ENCODE results near the gene AK2.
"Not testable (repeated sequence)": the region's sequence is repeated elsewhere in the genome, so short reads cannot be mapped to it uniquely, and the experiment has no call there.

The AK2 gene

DNA sequence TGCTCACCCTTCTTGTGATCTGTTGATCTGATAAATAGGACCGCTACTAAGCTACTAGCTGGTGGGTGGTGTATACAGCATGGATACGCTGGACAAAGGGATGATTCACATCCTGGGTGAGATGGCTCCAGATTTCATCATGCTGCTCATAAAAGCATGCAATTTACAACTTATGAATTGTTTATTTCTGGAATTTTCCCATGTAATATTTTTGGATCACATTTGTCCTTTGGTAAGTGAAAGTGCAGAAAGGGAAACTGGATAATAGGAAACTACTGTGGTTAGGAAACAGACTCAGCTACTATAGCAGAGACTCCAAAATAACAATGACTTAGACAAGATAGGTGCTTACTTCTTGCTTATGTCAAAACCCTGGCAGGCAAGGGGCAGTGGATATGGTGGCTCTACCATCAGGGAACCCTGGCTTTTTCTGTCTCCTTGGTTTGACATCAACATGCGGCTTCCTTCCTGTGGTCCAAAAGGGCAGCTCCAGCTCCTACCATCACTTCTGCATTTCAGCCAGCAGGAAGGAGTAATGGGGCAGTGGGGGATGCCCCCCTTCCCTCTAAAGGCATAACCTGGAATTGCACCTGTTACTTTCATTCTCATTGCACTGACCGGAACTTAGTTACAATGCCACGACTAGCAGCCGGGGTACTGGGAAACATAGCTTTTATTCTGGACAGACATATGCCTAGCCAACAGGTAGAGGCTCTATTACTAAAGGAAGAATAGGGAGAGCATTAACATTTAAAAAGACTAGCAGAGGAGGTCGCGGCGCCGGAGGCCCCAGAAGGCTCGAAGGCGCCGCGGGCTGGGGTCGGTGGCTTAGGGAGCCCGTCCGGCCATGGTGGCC lies 13.8 kb upstream of the AK2 start:
- no peak for DNase-seq (ENCODE audit: low read depth in 2 of 2)

DNA sequence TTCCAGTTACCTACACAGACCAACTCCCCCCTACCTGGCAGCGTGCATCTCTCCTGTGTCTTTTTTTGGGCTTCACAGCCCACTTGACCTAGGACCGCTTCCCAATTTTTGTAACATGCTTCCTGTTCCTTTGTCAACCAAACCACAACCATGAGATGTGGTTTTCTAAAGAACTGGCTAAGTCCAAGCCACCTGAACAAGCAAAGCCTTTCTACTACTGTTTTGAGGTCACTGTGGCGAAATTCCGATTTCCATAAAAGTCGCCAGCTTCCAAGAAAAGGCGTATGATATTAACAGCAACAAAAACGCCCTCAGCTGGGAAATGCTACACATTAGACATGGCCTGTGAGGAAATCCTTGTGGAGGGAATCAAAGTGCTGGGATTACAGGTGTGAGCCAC lies 12.7 kb upstream of the AK2 start:
- DNase-seq (ENCODE audit: low read depth in 2 of 2): no peak

DNA sequence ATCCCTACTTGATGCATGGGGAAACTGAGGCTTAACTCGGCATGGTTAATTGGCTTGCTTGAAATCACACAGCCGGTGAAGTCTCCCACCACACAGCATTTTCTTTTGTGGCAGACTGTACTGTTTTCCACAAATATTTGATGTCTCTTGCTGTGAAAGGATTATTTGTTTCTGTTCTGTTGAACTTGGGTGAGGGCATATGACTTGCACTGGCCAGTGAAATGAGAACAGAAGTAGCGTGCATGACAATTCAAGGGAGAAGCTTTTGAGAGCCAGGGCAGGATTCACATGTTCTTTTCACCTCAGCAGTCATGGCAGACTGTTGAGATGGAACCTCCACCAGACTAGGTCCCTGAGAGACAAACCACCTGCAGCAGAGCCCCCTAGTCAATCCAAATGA lies 11.7 kb upstream of the AK2 start:
- DNase-seq (ENCODE audit: low read depth in 2 of 2): no peak

DNA sequence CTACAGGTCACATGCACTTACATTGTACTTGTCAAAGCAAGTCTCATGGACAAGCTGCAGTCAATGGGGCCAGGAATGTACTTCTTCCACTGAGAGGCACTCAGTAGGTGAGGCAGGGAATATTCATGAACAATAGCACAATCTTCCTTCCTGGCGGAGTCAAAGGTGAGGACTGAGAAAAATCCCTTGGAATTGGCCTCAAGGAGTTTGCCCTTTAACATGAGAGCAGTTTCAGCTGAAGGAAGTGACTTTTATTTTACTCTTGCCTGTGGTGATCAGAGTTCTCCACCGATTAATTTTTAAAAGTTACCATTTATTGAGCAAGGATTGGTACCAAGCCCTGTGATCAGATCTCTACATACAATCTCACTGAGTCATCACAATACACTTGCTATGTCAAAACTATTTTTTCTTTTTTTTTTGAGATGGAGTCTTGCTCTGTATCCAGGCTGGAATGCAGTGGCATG lies 11.2 kb upstream of the AK2 start:
- DNase-seq (ENCODE audit: low read depth in 2 of 2): no peak

DNA sequence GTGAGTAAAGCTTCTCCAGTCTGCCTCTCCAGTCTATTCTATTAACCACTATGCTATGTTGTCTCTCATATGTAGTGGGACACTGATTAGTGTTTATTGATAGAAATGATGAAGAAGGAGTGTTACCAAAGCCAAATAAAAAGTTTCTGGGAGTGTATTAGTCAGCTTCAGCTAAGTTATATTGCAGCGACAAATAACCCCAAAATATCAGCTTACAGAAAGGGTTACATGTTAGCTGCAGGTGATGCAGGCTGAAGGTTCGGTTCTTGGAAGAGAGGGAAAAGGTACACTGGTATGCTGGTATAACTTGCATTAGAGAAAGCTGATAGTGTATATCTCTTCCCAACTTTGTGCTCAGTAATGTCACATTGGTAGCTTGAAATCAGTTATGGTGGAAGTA lies 10.6 kb upstream of the AK2 start:
- DNase-seq (ENCODE audit: low read depth in 2 of 2): no peak

DNA sequence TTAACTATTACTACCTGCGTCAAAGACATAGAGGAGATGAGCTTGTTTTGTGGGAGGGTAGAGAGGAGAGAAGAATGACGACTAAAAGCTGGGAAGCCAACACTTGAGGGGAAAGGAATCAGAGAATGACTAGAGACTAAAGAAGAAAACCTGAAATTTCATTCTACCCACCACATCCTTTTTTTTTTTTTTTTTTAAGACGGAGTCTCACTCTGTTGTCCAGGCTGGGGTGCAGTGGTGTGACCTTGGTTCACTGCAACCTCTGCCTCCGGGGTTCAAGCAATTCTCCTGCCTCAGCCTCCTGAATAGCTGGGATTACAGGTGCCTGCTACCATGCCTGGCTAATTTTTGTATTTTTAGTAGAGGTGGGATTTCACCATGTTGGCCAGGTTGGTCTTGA lies 9.6 kb upstream of the AK2 start:
- DNase-seq (ENCODE audit: low read depth in 2 of 2): not testable (repeated sequence)

DNA sequence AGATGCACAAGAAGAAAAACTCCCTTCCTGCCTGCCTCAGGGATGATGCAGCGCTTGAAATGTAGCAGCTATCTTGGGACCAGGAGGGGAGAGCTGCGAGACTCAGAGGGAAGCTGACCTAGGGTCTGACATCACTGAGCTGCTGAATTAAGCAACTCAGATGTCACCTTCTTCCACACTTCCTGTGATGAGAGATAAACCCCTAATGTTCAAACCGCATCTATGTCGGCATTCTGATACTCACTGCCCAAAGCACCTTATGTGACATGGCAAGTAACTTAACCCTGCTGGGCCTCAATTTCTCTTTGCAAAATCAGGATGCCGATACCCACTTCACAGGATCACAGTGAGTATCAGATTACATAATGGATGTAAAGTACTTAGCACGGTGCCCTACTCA lies 9.1 kb upstream of the AK2 start:
- no peak for DNase-seq (ENCODE audit: low read depth in 2 of 2)

DNA sequence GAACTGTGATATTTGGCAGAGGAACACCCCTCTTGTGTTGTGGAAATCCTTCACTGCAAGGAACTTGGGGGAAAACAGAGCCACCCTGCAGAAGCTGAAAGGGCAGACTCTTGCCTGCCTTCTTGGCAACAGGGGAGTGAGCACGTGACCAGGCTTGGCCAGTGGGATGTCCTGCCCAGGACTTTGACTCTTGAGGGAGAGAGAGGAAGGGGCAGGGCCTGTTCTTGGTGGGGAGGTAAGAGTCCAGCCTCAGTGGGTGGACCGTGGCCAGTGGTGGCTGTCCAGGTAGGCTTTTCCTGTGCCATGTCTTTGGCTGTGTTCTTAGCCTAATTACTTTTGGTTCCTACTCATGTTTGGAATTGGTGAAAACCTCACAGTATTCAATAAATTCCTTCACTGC lies 8.6 kb upstream of the AK2 start:
- DNase-seq (ENCODE audit: low read depth in 2 of 2): no peak

DNA sequence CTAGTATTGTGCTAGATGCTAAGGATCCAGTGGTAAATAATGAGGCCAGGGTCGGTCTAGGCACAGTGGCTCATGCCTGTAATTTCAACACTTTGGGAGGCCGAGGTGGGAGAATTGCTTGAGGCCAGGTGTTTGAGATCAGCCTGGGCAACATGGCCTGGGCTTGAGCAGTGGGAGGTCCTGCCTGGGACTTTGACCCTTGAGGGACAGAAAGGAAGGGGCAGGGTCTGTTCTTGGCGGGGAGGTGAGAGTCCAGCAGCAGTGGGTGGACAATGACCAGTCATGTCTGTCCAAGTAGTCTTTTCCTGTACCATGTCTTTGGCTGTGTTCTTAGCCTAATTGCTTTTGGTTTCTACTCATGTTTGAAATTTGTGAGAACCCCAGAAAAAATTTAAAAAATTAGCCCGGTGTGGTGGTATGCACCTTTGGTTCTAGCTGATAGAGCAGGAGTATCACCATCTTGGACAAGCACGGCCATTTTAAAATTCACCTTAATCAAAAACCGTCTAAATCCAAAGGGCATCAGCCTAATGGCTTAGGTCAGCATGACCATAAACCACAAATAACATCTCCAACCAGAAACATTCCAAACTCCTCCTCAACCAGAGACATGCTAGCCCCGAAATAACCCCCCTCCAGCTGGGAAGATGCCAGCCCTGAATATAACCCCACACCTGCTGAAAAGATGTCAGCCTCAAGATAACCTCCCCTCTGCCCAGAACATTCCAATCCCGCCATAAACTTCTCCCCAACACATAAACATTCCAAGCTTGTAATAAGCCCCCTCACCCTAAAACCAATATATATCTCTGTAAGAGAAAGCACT lies 6.8 kb upstream of the AK2 start:
- no peak for DNase-seq (ENCODE audit: low read depth in 2 of 2)

DNA sequence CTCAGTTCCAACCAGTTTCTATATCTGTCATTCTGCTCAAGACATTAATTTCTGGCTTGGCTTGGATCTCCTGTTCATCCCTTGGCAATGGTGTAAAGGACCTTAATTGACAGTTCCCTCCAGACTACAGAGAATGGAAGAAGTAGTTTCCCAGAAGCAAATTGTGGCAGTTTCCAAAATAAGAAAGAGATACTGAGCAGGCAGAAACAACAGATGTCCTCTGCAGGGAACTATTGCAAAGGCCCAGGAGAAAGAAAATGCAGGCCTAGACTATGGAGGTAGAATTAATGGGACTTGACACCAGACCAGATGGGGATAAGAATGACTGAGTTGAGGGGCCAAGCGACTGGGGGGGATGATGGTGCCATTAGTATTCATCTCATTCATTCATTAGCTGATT lies 6.1 kb upstream of the AK2 start:
- no peak for DNase-seq (ENCODE audit: low read depth in 2 of 2)

DNA sequence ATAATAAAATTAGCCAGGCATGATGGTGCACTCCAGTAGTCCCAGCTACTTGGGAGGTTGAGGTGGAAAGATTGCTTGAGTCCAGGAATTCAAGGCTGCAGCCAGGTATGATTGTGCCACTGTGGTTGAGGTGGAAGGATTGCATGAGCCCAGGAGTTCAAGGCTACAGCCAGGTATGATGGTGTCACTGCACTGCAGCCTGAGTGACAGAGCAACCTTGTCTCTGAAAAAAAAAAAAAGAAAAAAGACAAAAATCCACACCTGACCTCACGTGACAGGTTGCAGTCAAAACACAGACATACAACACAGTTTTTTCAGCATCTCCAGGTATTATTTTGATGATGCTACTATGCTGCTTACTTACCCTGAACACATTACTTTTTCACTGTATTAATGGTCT lies 4.3 kb upstream of the AK2 start:
- DNase-seq (ENCODE audit: low read depth in 2 of 2): no peak

DNA sequence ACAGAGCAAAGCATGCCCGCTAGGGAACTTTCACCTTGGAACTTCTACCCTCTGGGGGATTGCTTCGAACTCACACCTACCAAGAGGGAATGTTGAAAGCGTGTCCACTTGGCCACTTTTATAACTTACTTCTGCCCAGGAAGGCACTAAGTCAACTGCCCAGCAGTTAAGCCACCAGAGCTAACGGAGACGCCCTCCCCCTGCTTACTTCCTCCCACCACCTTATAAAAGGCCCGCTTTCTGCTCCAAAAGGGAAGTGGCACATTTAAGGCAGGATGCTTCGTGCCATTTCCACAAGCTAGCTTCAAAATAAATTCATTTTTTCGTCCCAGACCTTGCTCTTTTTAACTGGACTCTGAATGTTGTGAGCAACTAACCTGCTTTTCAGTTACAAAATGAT lies 3.2 kb upstream of the AK2 start:
- DNase-seq (ENCODE audit: low read depth in 2 of 2): no peak

DNA sequence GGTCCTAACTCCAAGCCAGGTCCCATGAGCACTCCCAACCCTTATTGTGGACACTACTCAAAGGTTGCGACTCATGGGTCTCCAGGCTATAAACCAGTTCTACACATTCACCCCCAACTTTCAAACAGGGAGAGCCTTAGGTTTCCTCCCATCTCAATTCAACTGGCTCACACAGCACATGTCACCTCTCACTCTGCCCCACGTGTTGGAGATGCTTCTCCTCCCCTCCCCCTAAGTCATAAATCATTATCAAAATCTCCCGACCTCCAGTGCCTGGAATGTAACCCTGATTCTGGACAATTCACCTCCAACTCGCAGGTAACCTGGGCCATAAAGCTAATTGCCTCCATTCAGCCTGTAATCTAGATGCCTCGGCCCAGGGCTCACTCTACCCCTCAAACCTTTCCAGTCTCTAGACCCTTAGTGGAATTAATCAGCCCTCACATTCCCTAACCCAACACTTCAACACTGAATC lies 595 bp downstream of the AK2 start:
- no peak for DNase-seq (ENCODE audit: low read depth in 2 of 2)

DNA sequence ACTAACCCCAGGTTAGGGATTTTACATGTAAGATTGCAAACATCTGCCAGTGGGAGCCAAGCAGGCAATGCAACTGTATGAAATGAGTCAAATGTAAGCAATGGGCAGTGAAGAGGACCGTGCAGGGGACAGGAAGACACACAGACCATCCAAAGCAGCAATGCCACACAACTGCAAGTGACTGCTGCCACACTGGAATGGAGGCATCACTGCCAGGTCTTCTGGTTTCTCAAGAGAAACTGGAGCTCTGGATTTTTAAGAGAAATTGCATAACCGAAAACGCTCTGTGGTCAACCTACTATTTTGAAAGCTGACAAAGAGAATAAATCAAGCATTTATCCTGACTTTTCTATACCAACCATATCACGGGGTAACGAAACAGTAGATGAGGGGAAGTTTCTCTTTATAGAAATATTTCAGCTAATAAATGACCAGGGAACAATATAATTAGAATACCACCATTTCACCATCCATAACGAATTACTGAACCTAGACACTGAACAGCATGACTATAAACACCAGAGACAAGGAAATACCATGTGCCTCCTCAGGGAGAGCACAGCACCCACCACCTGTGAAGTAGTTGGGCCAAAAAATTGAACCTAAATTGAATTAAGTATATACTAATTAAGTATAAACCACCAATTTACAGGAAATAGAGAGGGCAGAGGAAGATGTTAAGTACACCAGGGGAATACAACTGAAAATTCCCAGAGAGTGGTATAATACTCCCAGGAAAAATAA lies 4.4 kb downstream of the AK2 start:
- DNase-seq (ENCODE audit: low read depth in 2 of 2): no peak

DNA sequence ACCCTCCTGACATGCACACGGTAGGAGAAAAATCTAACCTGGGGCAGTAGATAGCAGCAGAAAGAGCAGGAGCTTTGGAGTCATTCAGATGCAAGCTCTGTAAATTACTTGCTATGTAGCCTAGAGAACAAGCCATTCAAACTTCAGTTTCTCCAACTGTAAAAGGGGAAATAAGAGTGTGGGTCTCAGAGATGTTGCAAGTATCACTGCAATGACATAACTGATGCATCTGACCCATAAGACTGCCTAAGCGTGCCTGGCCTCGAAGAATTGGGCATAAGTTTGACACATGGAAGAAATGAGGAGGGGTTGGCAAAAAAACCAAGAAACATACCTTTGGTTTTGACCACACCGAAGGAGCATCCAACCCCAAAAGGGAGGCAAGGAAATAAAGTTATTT lies 5.2 kb downstream of the AK2 start:
- no peak for DNase-seq (ENCODE audit: low read depth in 2 of 2)

DNA sequence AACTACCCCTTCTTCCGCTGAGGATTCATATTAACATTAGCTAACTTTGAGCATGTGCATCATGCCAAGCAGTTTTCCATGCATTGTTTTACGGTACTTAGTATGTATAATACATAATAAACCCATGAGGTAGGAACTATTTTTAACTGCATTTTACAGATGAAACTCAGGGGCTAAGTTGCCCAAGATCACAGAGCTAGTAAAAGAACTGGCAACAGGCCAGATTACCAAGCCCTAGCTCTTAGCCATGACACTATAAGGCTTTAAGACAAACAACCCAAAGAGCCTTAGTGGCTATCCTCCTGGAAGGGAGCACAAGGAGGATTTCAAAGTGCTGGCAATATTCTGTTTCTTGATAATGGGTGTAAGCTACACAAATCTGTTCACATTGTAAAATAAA lies 6.1 kb downstream of the AK2 start:
- DNase-seq (ENCODE audit: low read depth in 2 of 2): no peak

DNA sequence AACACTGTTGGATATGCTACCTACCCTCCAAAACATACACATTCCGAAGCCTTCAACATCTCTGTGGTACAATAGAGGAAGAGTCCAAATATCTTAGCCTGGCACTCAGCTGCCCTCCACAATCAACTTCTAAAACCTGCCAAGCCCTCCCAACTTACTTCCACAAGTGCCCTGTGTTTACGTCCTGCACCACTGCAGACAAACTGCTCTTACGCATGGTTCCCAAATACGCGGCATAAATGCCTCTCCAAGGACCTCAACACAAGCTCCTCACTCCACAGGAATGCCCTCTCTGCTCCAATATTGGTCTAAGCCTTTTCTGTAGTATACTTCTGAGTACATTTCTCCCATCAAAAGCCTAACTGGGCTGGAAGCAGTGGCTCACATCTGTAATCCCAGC lies 6.8 kb downstream of the AK2 start:
- no peak for DNase-seq (ENCODE audit: low read depth in 2 of 2)

DNA sequence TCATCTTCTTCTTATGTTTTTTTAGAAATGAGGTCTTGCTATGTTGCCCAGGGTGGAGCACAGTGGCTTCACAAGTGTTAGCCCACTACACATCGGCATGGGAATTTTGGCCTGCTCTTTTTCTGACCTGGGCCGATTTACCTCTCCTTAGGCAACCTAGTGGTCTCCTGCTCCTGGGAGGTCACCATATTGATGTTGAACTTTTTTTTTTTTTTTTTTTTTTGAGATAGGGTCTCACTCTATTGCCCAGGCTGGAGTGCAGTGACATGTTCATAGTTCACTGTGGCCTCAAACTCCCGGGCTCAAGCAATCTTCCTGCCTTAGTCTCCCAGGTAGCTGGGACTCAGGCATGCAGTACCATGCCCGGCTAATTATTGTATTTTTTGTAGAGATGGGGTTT lies 7.5 kb downstream of the AK2 start:
- no peak for DNase-seq (ENCODE audit: low read depth in 2 of 2)

DNA sequence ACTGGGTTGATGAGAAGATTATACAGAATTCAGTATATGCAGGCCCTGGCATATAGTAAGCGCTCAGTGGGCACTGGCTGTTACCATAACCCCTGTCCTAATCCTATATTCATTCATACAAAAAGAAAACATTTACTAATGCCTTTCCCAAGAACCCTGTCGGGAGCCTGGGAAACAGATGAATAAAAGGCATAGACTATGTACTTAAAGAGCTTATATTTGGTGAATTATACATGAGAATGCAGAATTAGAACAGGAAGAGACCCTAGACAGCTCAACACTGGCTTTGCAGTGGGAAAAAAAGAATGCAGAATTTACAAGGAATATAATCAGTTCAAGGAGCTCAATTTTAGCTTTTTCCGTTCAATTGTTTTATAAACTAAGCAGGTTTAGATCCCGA lies 10.9 kb downstream of the AK2 start:
- DNase-seq (ENCODE audit: low read depth in 2 of 2): no peak

DNA sequence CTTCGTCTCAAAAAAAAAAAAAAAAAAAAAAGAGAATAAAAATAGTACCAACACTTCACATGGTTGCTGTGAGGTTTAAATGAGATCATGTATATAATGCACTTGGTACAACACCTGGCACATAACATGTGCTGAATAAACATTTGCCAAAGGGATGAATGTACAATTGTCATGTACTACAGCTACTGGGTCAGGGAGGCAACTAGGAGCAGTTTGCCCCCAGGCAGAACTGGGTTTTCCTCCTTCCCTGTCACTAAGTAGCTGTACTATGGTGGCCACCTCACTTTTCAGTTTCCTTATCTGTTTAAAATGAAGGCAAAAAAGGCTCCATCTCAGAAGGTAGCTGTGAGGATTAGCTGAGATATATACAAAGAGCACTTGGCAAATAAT lies 11.5 kb downstream of the AK2 start:
- DNase-seq (ENCODE audit: low read depth in 2 of 2): no peak

DNA sequence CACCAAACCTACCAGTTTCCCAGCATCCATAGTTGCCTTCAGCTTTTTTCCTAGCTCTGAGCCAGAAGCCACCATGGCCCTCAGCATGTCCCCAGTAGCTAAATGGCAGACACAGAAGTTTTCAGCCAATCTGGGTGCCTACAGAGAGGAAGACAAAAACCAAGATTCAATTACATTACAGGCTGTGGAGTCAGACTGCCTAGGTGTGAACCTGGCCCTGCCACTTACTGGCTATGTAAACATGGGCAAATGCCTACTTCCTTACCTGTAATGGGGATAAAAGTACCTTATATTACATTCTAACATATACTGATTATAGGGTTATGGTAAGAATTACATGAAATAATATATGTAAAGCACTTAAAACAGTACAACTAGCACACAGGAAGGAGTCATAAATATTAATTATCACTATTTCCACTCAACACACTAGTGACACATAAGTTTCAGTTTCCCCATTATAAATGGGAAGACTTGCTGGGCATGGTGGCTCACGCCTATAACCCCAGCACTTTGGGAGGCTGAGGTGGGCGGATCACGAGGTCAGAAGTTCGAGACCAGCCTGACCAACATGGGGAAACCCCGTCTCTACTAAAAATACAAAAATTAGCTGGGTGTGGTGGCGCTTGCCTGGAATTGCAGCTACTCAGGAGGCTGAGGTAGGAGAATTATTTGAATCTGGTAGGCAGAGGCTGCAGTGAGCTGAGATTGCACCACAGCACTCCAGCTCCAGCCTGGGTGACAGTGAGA lies 12.1 kb downstream of the AK2 start:
- DNase-seq (ENCODE audit: low read depth in 2 of 2): peak; percentile 65

Data from activated CD4-positive, alpha-beta T cell treated with anti-CD3 and anti-CD28 coated beads for 24 hours (primary cell).